IMR-90 (cell line): ENCODE results near the gene CDH1. TPM values are rescaled to one million over a fixed set of nuclear protein-coding genes. Genes with fewer than 3 reads are reported as not detected.

ENCODE experiments used
- ATAC-seq: fragments of 200-7000 bp; cut with Tn5 transposase; 2 replicates; pipeline ENCODE4 v1.9.1; 2020; ENCODE audit warnings: low read depth, mild to moderate bottlenecking, moderate library complexity
- BruUV-seq: library from RNA; stranded (reverse); fragments of 400-500 nt; replicated peaks from 2 replicates; lab custom pipeline; 2021; lab: Mats Ljungman, UMichigan
- CTCF ChIA-PET: fragments of 300-600 bp; formaldehyde crosslinking; extraction: SDS; loops from one replicate; lab custom pipeline; 2021; ENCODE audit warnings: antibody characterized with exemption; lab: Yijun Ruan, JAX
- POLR2A ChIA-PET: fragments of 300-600 bp; sonication (Branson Sonifier 250); formaldehyde crosslinking; loops from one replicate; lab custom pipeline; 2022; ENCODE audit warnings: antibody characterized with exemption; ENCODE audit not compliant: unreplicated experiment; lab: Charles Lee
- DNase-seq: peaks from one replicate; pipeline ENCODE4 v3.0.0; 2013
- H2AFZ ChIP-seq: replicated peaks from 2 replicates; pipeline ENCODE3; 2013; ENCODE audit warnings: low read length, mild to moderate bottlenecking; ENCODE audit not compliant: poor library complexity
- H2AK5ac ChIP-seq: 2 replicates; pipeline ENCODE4 v1.6.1; 2013; ENCODE audit warnings: low read depth, low read length, inconsistent platforms
- H2AK9ac ChIP-seq: replicated peaks from 2 replicates; pipeline ENCODE3; 2013; ENCODE audit warnings: mild to moderate bottlenecking, low read depth, low read length, moderate library complexity; ENCODE audit not compliant: poor library complexity
- H2BK120ac ChIP-seq: 2 replicates; pipeline ENCODE4 v1.6.1; 2013; ENCODE audit warnings: low read depth, low read length, inconsistent platforms
- H2BK15ac ChIP-seq: 3 replicates; pipeline ENCODE4 v1.6.1; 2013; ENCODE audit warnings: low read depth, low read length, inconsistent platforms
- H2BK20ac ChIP-seq: 2 replicates; pipeline ENCODE4 v1.6.1; 2013; ENCODE audit warnings: low read depth, mild to moderate bottlenecking, inconsistent platforms, low read length, moderate library complexity
- H2BK5ac ChIP-seq: 2 replicates; pipeline ENCODE4 v1.6.1; 2013; ENCODE audit warnings: mild to moderate bottlenecking, low read depth, low read length, inconsistent platforms; ENCODE audit not compliant: poor library complexity, severe bottlenecking
- H3K14ac ChIP-seq: replicated peaks from 2 replicates; pipeline ENCODE4 v1.6.1; 2013; ENCODE audit warnings: low read depth, low read length, inconsistent platforms
- H3K18ac ChIP-seq: 2 replicates; pipeline ENCODE4 v1.6.1; 2013; ENCODE audit warnings: low read depth, low read length, control low read depth
- H3K23ac ChIP-seq: 2 replicates; pipeline ENCODE4 v1.6.1; 2013; ENCODE audit warnings: low read depth, low read length, inconsistent platforms
- H3K27ac ChIP-seq: 2 replicates; pipeline ENCODE4 v1.5.1; 2013; ENCODE audit warnings: mild to moderate bottlenecking, control low read depth, low read length; ENCODE audit not compliant: insufficient read depth
- H3K27me3 ChIP-seq: 2 replicates; pipeline ENCODE4 v1.6.1; 2013; ENCODE audit warnings: low read length; ENCODE audit not compliant: control insufficient read depth, insufficient read depth
- H3K36me3 ChIP-seq: 2 replicates; pipeline ENCODE4 v1.6.1; 2013; ENCODE audit warnings: low read length, mixed read lengths; ENCODE audit not compliant: control insufficient read depth, insufficient read depth
- H3K4ac ChIP-seq: 2 replicates; pipeline ENCODE4 v1.6.1; 2013; ENCODE audit warnings: low read depth, low read length, inconsistent platforms
- H3K4me1 ChIP-seq: 2 replicates; pipeline ENCODE4 v1.6.1; 2013; ENCODE audit warnings: low read length, mixed read lengths; ENCODE audit not compliant: control insufficient read depth, insufficient read depth
- H3K4me2 ChIP-seq: 2 replicates; pipeline ENCODE4 v1.6.1; 2013; ENCODE audit warnings: low read depth, mild to moderate bottlenecking, control low read depth, low read length, moderate library complexity
- H3K4me3 ChIP-seq: 2 replicates; pipeline ENCODE4 v1.5.1; 2013; ENCODE audit warnings: low read depth, mild to moderate bottlenecking, control low read depth, low read length, moderate library complexity; ENCODE audit not compliant: insufficient read depth
- H3K56ac ChIP-seq: 2 replicates; pipeline ENCODE4 v1.6.1; 2013; ENCODE audit warnings: low read length, inconsistent platforms; ENCODE audit not compliant: insufficient read depth; ENCODE audit errors: extremely low read depth
- H3K79me1 ChIP-seq, 2 experiments: 2 replicates each; pipeline ENCODE4 v1.6.1; 2013; ENCODE audit warnings: low read length in 2 of 2, inconsistent platforms in 1 of 2, low read depth in 1 of 2
- H3K9ac ChIP-seq: 2 replicates; pipeline ENCODE4 v1.6.1; 2013; ENCODE audit warnings: low read depth, low read length, control low read depth
- H3K9me1 ChIP-seq: 2 replicates; pipeline ENCODE4 v1.6.1; 2013; ENCODE audit warnings: low read length, inconsistent platforms; ENCODE audit not compliant: insufficient read depth
- H3K9me3 ChIP-seq: 2 replicates; pipeline ENCODE4 v1.6.1; 2013; ENCODE audit warnings: low read length; ENCODE audit not compliant: control insufficient read depth, insufficient read depth
- H4K20me1 ChIP-seq: 2 replicates; pipeline ENCODE4 v1.6.1; 2013; ENCODE audit warnings: low read length, inconsistent platforms; ENCODE audit not compliant: insufficient read depth
- H4K5ac ChIP-seq: 2 replicates; pipeline ENCODE4 v1.6.1; 2013; ENCODE audit warnings: mild to moderate bottlenecking, low read depth, low read length, control low read depth
- H4K8ac ChIP-seq, 2 experiments: 2 replicates each; pipeline ENCODE4 v1.6.1; 2013; ENCODE audit warnings: low read depth in 2 of 2, low read length in 2 of 2, control low read depth in 1 of 2, inconsistent platforms in 1 of 2
- H4K91ac ChIP-seq: 2 replicates; pipeline ENCODE4 v1.6.1; 2013; ENCODE audit warnings: low read depth, low read length, inconsistent platforms; ENCODE audit not compliant: insufficient read depth
- SMC3 ChIP-seq: fragments of 150-350 bp; IDR thresholded peaks from 2 replicates; pipeline ENCODE4 v1.6.1; 2016; ENCODE audit warnings: low read depth, mild to moderate bottlenecking, antibody characterized with exemption, low read length, moderate library complexity
- WGBS, 2 experiments: methylation state at CpG; one replicate each; pipeline versions ENCODE4 v1.1.5 to v1.1.7; 2013; ENCODE audit warnings: missing lambda C conversion rate in 2 of 2; ENCODE audit not compliant: insufficient read length in 1 of 2; ENCODE audit errors: extremely low coverage in 2 of 2; 5-methylcytosine and 5-hydroxymethylcytosine counted together
- dilution Hi-C: fragments of 300-500 bp; cut with HindIII; formaldehyde crosslinking; loops from one replicate; pipeline ENCODE4 v1.14.3; 2018; ENCODE audit warnings: low sequenced_read_pairs; ENCODE audit not compliant: unreplicated experiment
- in situ Hi-C: fragments of 300-500 bp; cut with MboI; formaldehyde crosslinking; loops from 3 replicates; pipeline ENCODE4 v1.14.3; 2019; ENCODE audit warnings: low sequenced_read_pairs, inconsistent platforms, mixed read lengths
- intact Hi-C: fragments of 100-400 bp; cut with micrococcal nuclease; formaldehyde crosslinking; loops from 2 replicates; pipeline ENCODE4 v1.10.0; 2022
- polyA plus RNA-seq, 3 experiments: library from polyadenylated mRNA; depleted of rRNA; stranded (reverse); fragments of >200 nt; gene quantifications; 2 replicates each; pipeline ENCODE4 v1.2.3, GENCODE V29; 2012; ENCODE audit warnings: low replicate concordance in 1 of 3
- total RNA-seq: library from RNA; depleted of rRNA; stranded (reverse); fragments of >200 nt; gene quantifications from 2 replicates; pipeline ENCODE4 v1.2.3, GENCODE V29; 2012

The CDH1 gene
- total and polyA plus RNA-seq, 2 of the 4 experiments (the other 2 are of a cell fraction) = under 0.01 TPM; not detected in 1

- TF ChIP-seq SMC3 = no peak
- DNase-seq = no peak
- no peak overlapping the region for H2BK15ac ChIP-seq
- H4K20me1 ChIP-seq = 0 out of 2 replicates have a peak, but pooled peaks cover 3% of the 10 kb centered on the region
- H2BK20ac ChIP-seq = no peak overlapping the region
- no peaks in the 10 kb centered on the region for H3K9me3 ChIP-seq
- H3K9me1 ChIP-seq = no peaks in the 10 kb centered on the region
- in situ Hi-C loops = loop anchor here (5.0 kb wide), 1 partner anchor 274 kb away; no protein-coding TSS in a partner anchor
- no TSS peak for BruUV-seq
- H2BK5ac ChIP-seq = no peak overlapping the region
- no peak overlapping the region for H3K18ac ChIP-seq
- no peak overlapping the region for H3K4me2 ChIP-seq
- H3K27me3 ChIP-seq = no peaks in the 10 kb centered on the region
- peaks cover 11 to 27% of the 10 kb centered on the region in 2 experiments for H3K79me1 ChIP-seq
- H2BK120ac ChIP-seq = no peak overlapping the region
- H3K56ac ChIP-seq = no peak overlapping the region
- H3K23ac ChIP-seq = no peak overlapping the region
- H4K8ac ChIP-seq = no peak overlapping the region
- H3K14ac ChIP-seq = no peak overlapping the region
- peaks cover 3% of the 10 kb centered on the region; the same call in 1 of the 2 replicates for H3K4me1 ChIP-seq
- ATAC-seq = no peak
- H3K27ac ChIP-seq = no peak overlapping the region
- intact Hi-C loops = no loop called here
- no peak overlapping the region for H4K91ac ChIP-seq
- H4K5ac ChIP-seq = no peak overlapping the region
- dilution Hi-C loops = no loop called here
- H2AK9ac ChIP-seq = no peak overlapping the region
- no peak overlapping the region for H2AFZ ChIP-seq
- H3K36me3 ChIP-seq = no peaks in the 10 kb centered on the region
- no peak overlapping the region for H3K4me3 ChIP-seq
- POLR2A ChIA-PET = no interaction called here
- no peak overlapping the region for H2AK5ac ChIP-seq
- no peak overlapping the region for H3K4ac ChIP-seq
- no peak overlapping the region for H3K9ac ChIP-seq
- 100% methylated on average over 2 of the region's 9 CpGs; no CpG with 5 or more reads in 1 of the 2 experiments for WGBS, 2 experiments
- CTCF ChIA-PET = no interaction called here
These were observed 111.7 kb downstream of the CDH1 start for GRCh38 chr16:68848786-68849185.
